Dendritic cell treated with granulocyte-macrophage colony-stimulating factor and Interleukin-4, amounts not matched to agents 40 ng/mL and 50 ng/mL, for 4 days (primary cell): ENCODE data around the gene PIK3R3.

Source experiments
- H3K27ac Mint-ChIP-seq: one replicate; pipeline ENCODE4 v1.8.0; 2022; ENCODE audit warnings: mild to moderate bottlenecking, mixed read lengths
- H3K27me3 Mint-ChIP-seq: one replicate; pipeline ENCODE4 v1.8.0; 2022; ENCODE audit warnings: mild to moderate bottlenecking, mixed read lengths
- H3K36me3 Mint-ChIP-seq: one replicate; pipeline ENCODE4 v1.8.0; 2022; ENCODE audit warnings: low read depth, mixed read lengths
- H3K4me1 Mint-ChIP-seq: one replicate; pipeline ENCODE4 v1.8.0; 2022; ENCODE audit warnings: low read depth, mixed read lengths
- H3K4me3 Mint-ChIP-seq: one replicate; pipeline ENCODE4 v1.8.0; 2022; ENCODE audit warnings: mild to moderate bottlenecking, moderate library complexity, mixed read lengths
- H3K9me3 Mint-ChIP-seq: one replicate; pipeline ENCODE4 v1.8.0; 2022; ENCODE audit warnings: mixed read lengths
- intact Hi-C: fragments of 100-400 bp; cut with micrococcal nuclease; formaldehyde crosslinking; loops from one replicate; pipeline ENCODE4 v1.15.0; 2022

PIK3R3 gene

GRCh38 chr1:46132529-46133180 is at the start of gene PIK3R3:
Gene PIK3R3 (minus strand): TSS chr1:46132629. CDS start chr1:46131952, 677 bp downstream.
- Mint-ChIP-seq H3K4me1 (peaks cover 23% of the 10 kb centered on the region), H3K36me3 (peaks cover 15% of the 10 kb centered on the region), H3K27ac (peak within 1 kb of the TSS; percentile 99), H3K27me3 (peaks cover 69% of the 10 kb centered on the region), H3K9me3 (no peaks in the 10 kb centered on the region), H3K4me3 (peak within 1 kb of the TSS; percentile 81)
- intact Hi-C loops = no loop called here

- no peak overlapping the region for H3K27ac Mint-ChIP-seq
- no peaks in the 10 kb centered on the region for H3K9me3 Mint-ChIP-seq
- intact Hi-C loops = no loop called here
- H3K4me1 Mint-ChIP-seq = peaks cover 10% of the 10 kb centered on the region
- no peak overlapping the region for H3K4me3 Mint-ChIP-seq
- H3K36me3 Mint-ChIP-seq = no peaks in the 10 kb centered on the region
- peaks cover 5% of the 10 kb centered on the region for H3K27me3 Mint-ChIP-seq
These were observed 49.2 kb upstream of the PIK3R3 start for GRCh38 chr1:46181343-46182260.

GRCh38 chr1:46180082-46180616 is 47.7 kb upstream of the PIK3R3 start:
- intact Hi-C loops = no loop called here
- peaks cover 10% of the 10 kb centered on the region for H3K4me1 Mint-ChIP-seq
- peaks cover 7% of the 10 kb centered on the region for H3K27me3 Mint-ChIP-seq
- H3K9me3 Mint-ChIP-seq = no peaks in the 10 kb centered on the region
- H3K27ac Mint-ChIP-seq = no peak overlapping the region
- H3K4me3 Mint-ChIP-seq = no peak overlapping the region
- no peaks in the 10 kb centered on the region for H3K36me3 Mint-ChIP-seq

- Mint-ChIP-seq H3K36me3 (no peaks in the 10 kb centered on the region), H3K27me3 (peaks cover 7% of the 10 kb centered on the region), H3K4me3 (no peak overlapping the region), H3K4me1 (peaks cover 8% of the 10 kb centered on the region), H3K27ac (no peak overlapping the region), H3K9me3 (no peaks in the 10 kb centered on the region)
- intact Hi-C loops = loop anchor here (1.0 kb wide), 1 partner anchor 142 kb away; no protein-coding TSS in a partner anchor
These were observed 47.0 kb upstream of the PIK3R3 start for GRCh38 chr1:46179138-46180081.

- Mint-ChIP-seq H3K27ac (no peak within 1 kb of the TSS), H3K36me3 (no peaks in the 10 kb centered on the region), H3K27me3 (peaks cover 9% of the 10 kb centered on the region), H3K4me1 (no peaks in the 10 kb centered on the region), H3K9me3 (no peaks in the 10 kb centered on the region), H3K4me3 (no peak within 1 kb of the TSS)
- intact Hi-C loops = no loop called here
These were observed 43.9 kb upstream of the PIK3R3 start, which contains the start of gene P3R3URF for GRCh38 chr1:46176211-46176865. Gene P3R3URF (minus strand): TSS chr1:46176488. CDS start chr1:46176471, 17 bp downstream.

DNA sequence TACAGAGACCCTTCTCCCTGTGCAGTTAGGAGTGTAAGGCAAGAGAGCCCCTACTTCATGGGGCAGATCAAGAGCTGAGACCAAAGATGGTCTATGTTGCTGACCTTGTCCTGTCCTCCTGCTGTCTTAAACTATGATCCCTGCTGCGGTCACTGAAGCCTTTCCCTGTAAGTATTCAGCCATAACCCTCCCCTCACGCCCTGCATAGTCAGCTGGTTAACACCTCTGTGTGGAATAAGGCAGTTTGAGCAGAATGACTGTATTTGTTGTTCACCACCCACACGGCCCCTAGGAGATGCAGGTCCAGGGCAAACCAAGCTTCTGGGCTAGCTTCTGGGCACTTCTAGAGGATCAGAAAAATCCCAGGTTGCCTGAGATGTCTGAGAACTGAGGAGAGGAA is 42.8 kb upstream of the PIK3R3 start:
- no peaks in the 10 kb centered on the region for H3K4me1 Mint-ChIP-seq
- no peak overlapping the region for H3K4me3 Mint-ChIP-seq
- peaks cover 16% of the 10 kb centered on the region for H3K27me3 Mint-ChIP-seq
- no peaks in the 10 kb centered on the region for H3K9me3 Mint-ChIP-seq
- H3K36me3 Mint-ChIP-seq = no peaks in the 10 kb centered on the region
- H3K27ac Mint-ChIP-seq = no peak overlapping the region
- intact Hi-C loops = no loop called here

DNA sequence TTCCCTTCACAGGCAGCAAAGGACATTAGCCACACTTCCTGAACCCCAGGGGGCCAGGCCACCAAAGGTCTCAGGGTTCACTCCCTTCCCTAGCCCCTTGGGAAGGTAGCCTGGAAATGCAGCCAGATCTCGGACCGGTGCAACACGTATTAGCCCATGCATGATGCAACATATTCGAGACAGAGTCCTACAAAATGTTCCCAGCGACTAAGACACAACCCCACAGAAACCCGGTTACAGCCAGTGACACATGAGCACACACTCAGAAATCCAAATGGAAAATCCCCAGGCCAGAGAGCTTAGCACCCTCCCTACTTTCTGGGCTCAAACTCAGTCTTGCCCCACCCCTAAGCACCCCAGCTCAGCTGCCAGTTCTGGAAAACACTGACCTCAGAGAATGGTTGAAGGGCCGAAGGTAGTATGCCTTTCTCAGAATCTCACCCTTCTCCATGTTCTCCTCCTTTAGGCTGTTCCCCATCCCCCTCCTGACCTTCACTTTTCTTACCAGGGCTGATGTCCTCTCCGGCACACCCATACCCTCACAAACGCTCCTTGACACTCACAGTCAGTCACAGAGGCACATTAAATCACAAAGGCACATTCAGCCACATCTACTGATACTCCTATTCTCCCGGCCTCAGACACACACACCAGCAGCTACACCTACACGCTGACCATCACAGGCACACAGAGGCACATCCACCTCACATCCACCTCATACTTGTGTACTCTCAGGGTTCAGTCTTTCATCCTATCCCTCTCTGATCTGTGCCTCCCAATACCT is 42.2 kb upstream of the PIK3R3 start, which contains the start of gene TSPAN1:
Gene TSPAN1 (plus strand): TSS at position 640 of the 784 bp plus-strand sequence. CDS start 6,021 bp downstream, outside the sequence.
- Mint-ChIP-seq H3K27ac (no peak within 1 kb of the TSS), H3K4me3 (no peak within 1 kb of the TSS), H3K4me1 (no peaks in the 10 kb centered on the region), H3K9me3 (no peaks in the 10 kb centered on the region), H3K27me3 (peaks cover 21% of the 10 kb centered on the region), H3K36me3 (no peaks in the 10 kb centered on the region)
- intact Hi-C loops = no loop called here

- H3K27me3 Mint-ChIP-seq = peaks cover 32% of the 10 kb centered on the region
- H3K27ac Mint-ChIP-seq = no peak overlapping the region
- intact Hi-C loops = no loop called here
- no peak overlapping the region for H3K4me3 Mint-ChIP-seq
- no peaks in the 10 kb centered on the region for H3K36me3 Mint-ChIP-seq
- no peaks in the 10 kb centered on the region for H3K9me3 Mint-ChIP-seq
- H3K4me1 Mint-ChIP-seq = no peaks in the 10 kb centered on the region
These were observed 41.0 kb upstream of the PIK3R3 start for GRCh38 chr1:46173361-46173856.

DNA sequence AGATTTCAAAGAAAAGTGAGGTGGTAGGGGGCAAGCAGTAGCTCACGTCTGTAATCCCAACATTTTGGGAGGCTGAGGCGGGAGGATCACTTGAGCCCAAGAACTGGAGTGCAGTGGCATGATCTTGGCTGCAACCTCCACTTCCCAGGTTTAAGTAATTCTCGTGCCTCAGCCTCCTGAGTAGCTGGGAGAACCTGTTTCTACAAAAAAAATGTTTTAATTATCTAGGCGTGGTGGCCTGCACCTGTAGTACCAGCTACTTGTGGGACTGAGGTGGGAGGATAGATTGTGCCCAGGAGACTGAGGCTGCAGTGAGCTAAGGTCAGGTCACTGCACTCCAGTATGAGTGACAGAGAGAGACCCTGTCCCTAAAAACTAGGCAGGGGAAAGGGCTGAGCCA is 39.9 kb upstream of the PIK3R3 start:
- Mint-ChIP-seq H3K27me3 (peaks cover 42% of the 10 kb centered on the region), H3K4me1 (peaks cover 4% of the 10 kb centered on the region), H3K27ac (no peak overlapping the region), H3K4me3 (no peak overlapping the region), H3K9me3 (no peaks in the 10 kb centered on the region), H3K36me3 (no peaks in the 10 kb centered on the region)
- intact Hi-C loops = no loop called here

DNA sequence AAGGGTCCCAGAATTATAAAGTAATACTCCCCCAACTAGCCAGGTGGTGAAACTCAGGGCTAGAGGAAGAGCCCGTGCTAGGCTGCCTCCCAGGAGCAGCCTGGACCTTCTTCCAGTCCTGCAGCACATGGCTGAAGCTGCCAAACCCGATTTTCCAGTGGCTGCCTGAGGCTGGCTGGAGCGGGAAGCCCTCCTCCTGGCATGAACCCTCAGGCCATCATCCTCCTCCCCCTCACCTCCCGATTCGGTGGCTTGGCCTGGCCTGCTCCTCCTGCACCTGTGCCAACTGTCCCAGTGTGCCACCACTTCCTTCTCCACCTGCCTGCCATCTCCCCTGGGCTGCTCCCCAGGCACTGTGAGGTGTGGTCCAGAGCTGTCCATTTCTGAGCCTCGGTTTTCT is 39.4 kb upstream of the PIK3R3 start:
- H3K36me3 Mint-ChIP-seq = no peaks in the 10 kb centered on the region
- no peak overlapping the region for H3K27ac Mint-ChIP-seq
- H3K4me1 Mint-ChIP-seq = peaks cover 8% of the 10 kb centered on the region
- H3K9me3 Mint-ChIP-seq = no peaks in the 10 kb centered on the region
- no peak overlapping the region for H3K4me3 Mint-ChIP-seq
- intact Hi-C loops = no loop called here
- peaks cover 47% of the 10 kb centered on the region for H3K27me3 Mint-ChIP-seq

DNA sequence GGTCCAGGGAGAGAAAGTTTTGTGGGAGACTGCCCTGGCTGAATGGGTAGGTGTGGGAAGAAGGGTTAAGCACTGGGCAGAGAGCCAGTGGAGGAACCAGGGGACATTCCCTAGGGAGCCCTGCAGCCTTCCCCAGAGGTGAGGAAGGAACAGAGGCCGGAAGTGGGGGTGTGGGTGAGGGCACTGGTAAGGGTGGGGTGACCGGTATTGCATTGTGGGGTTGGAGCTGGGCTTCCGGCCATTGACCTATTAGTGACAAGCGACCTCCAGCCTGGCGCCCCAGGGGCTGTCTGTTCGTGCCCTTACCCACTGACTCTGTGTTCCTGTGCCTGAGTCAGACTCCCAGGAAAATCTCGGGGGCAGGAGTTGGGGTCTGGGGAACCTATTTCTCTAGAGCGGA is 38.9 kb upstream of the PIK3R3 start:
- Mint-ChIP-seq H3K9me3 (no peaks in the 10 kb centered on the region), H3K36me3 (no peaks in the 10 kb centered on the region), H3K27me3 (peaks cover 52% of the 10 kb centered on the region), H3K4me1 (peaks cover 13% of the 10 kb centered on the region), H3K4me3 (no peak overlapping the region), H3K27ac (no peak overlapping the region)
- intact Hi-C loops = no loop called here

DNA sequence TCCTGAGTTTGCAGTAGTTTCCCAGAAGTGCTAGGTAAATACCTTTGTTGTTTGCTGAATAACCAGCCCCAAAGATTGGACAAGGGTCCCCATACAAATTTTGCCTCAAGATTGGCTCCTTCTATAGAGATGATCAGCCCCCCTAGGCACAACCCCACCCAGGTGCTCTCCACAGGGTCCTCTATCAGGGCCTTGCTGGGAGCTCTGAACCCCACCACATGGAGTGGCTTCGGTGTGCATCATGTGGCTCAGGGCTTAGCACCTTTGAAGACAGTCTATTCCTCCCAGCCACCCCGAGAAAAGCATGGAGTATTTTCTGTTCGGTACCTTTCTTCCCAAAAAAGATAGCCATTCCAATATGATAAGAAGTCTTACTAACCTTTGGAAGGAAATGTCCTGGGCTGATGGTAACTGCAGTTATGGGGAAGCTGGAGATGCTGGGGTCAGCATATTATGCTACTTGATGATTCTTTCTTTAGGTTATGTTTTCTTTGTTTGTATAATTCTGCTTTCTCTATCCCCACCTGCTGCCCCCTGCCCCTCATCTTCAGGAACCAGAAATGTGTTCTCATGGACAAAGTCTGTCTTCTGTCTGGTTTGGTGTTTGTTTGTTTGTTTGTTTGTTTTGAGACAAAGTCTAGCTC is 37.5 kb upstream of the PIK3R3 start:
- Mint-ChIP-seq H3K9me3 (no peaks in the 10 kb centered on the region), H3K27ac (no peak overlapping the region), H3K27me3 (peaks cover 57% of the 10 kb centered on the region), H3K4me1 (peaks cover 17% of the 10 kb centered on the region), H3K4me3 (no peak overlapping the region), H3K36me3 (no peaks in the 10 kb centered on the region)
- intact Hi-C loops = no loop called here
